GM21576 (cell line): Measurements from ENCODE around the gene TAF11L2.
"Not testable (repeated sequence)": the region's sequence is repeated elsewhere in the genome, so short reads cannot be mapped to it uniquely, and the experiment has no call there.

Experiments
- ATAC-seq: cut with Tn5 transposase; IDR thresholded peaks from one replicate; pipeline ENCODE4 v1.9.1; 2021; ENCODE audit warnings: mild to moderate bottlenecking, moderate library complexity; ENCODE audit not compliant: unreplicated experiment

Gene TAF11L2

GRCh38 chr5:17524935-17525334 is 26.9 kb downstream of the TAF11L2 start, which contains the start of gene TAF11L5:
TAF11L5 (plus strand) TSS chr5:17525235.
- not testable (repeated sequence) for ATAC-seq

GRCh38 chr5:17526504-17526903 is 28.5 kb downstream of the TAF11L2 start:
- ATAC-seq: not testable (repeated sequence)

- ATAC-seq: not testable (repeated sequence)
Measured at GRCh38 chr5:17528369-17528768, 30.3 kb downstream of the TAF11L2 start, which contains the start of gene TAF11L6. TAF11L6 (plus strand) TSS chr5:17528669.
